Measurements from ENCODE around the gene CORO2B. TPM values are rescaled to one million over a fixed set of nuclear protein-coding genes. Genes with fewer than 3 reads are reported as not detected.

CORO2B gene
- total RNA-seq, 4 donors from 2014 or later, result 4.7 to 18.8 (median 13.7) TPM

DNA sequence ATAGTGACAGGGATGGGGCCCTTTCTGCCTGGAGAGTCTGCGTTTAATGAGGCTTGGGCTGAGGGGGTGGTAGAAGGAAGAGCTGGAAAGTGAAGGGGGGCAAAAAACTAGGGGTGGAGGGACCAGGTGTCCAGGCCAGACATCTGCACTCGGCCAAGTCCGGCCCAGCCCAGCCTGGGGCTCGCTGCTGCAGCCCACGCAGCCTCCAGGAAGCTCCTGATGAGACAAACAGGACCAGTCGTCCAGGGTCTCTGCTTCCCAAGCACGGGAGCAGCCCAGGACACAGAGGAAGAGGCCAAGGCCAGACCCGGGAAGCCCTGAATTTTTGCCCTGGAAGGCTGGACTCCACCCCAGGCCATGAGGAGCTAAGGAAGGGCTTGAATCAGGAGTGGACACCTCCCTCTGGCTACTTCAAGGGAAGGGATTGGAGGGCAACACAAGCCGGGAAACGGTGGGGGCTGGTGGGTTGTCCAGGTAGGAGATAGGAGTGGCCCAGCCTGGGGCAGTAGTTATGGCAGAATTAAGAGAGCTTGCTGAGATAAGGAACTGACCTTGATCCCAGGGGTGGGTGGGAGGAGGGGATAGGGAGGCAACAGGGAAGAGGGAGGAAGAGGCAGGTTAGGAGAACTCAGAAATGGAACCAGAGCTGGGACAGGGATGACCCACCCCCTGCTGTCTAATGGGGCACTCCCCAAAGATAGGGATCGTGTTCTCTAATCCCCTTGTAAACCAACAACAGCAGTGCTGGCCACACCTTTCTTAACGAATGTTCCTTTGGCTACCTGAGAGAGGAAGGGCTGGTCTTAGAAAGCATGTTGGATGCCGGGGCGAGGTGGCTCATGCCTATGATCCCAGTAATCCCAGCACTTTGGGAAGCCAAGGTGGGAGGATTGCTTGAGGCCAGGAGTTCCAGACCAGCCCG lies 152.4 kb downstream of the CORO2B start:
- ATAC-seq (ENCODE audit: low FRiP score) (no peak), DNase-seq (ENCODE audit: low spot score) (no peak)
- TF ChIP-seq, protein P1, sequence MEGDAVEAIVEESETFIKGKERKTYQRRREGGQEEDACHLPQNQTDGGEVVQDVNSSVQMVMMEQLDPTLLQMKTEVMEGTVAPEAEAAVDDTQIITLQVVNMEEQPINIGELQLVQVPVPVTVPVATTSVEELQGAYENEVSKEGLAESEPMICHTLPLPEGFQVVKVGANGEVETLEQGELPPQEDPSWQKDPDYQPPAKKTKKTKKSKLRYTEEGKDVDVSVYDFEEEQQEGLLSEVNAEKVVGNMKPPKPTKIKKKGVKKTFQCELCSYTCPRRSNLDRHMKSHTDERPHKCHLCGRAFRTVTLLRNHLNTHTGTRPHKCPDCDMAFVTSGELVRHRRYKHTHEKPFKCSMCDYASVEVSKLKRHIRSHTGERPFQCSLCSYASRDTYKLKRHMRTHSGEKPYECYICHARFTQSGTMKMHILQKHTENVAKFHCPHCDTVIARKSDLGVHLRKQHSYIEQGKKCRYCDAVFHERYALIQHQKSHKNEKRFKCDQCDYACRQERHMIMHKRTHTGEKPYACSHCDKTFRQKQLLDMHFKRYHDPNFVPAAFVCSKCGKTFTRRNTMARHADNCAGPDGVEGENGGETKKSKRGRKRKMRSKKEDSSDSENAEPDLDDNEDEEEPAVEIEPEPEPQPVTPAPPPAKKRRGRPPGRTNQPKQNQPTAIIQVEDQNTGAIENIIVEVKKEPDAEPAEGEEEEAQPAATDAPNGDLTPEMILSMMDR (IDR thresholded peaks at IDR 0.05), result no peak

- TF ChIP-seq, protein P1 (IDR thresholded peaks at IDR 0.05), result no peak
- DNase-seq (ENCODE audit: low spot score), result no peak
- ATAC-seq (ENCODE audit: low FRiP score), result no peak
Measured at GRCh38 chr15:68732451-68732850, 153.7 kb downstream of the CORO2B start.

- TF ChIP-seq, protein P1 (IDR thresholded peaks at IDR 0.05), result no peak
- DNase-seq (ENCODE audit: low spot score) (no peak), ATAC-seq (ENCODE audit: low FRiP score) (no peak)
Measured at GRCh38 chr15:68733666-68734065, 154.9 kb downstream of the CORO2B start.

- TF ChIP-seq, protein P1 (IDR thresholded peaks at IDR 0.05), result no peak
- ATAC-seq (ENCODE audit: low FRiP score), result no peak
- DNase-seq (ENCODE audit: low spot score), result no peak
Measured at GRCh38 chr15:68734352-68734751, 155.6 kb downstream of the CORO2B start.

- ATAC-seq (ENCODE audit: low FRiP score), result no peak
- DNase-seq (ENCODE audit: low spot score), result no peak
- TF ChIP-seq, protein P1 (IDR thresholded peaks at IDR 0.05), result no peak
Measured at GRCh38 chr15:68734881-68735280, 156.1 kb downstream of the CORO2B start.

GRCh38 chr15:68735610-68736009 lies 156.8 kb downstream of the CORO2B start:
- DNase-seq (ENCODE audit: low spot score) (no peak), ATAC-seq (ENCODE audit: low FRiP score) (no peak)
- TF ChIP-seq, protein P1 (IDR thresholded peaks at IDR 0.05), result no peak
